Right lobe of liver (tissue), 4 donors: ENCODE data around the gene HPX.

ENCODE experiments used
- POLR2A ChIP-seq: fragments of 450-650 bp; IDR thresholded peaks from one replicate; pipeline ENCODE4 v1.6.1; 2017; ENCODE audit warnings: antibody characterized with exemption, mild to moderate bottlenecking
- TF ChIP-seq, protein P1 (sequence below), 4 donors: fragments of 200-600 bp in 3 of 4; fragments of 450-650 bp in 1 of 4; IDR thresholded peaks; one replicate each; pipeline versions ENCODE4 v1.5.1 to v1.8.0; 2016 to 2022; ENCODE audit warnings: antibody characterized with exemption in 4 of 4, mild to moderate bottlenecking in 2 of 4
- donor health status: DM: no; HTN: no; CAD: no.
- donor health status: DM: no; HTN: no; CAD: no.
- donor health status: DM: no; HTN: yes; CAD: no.

DNA sequence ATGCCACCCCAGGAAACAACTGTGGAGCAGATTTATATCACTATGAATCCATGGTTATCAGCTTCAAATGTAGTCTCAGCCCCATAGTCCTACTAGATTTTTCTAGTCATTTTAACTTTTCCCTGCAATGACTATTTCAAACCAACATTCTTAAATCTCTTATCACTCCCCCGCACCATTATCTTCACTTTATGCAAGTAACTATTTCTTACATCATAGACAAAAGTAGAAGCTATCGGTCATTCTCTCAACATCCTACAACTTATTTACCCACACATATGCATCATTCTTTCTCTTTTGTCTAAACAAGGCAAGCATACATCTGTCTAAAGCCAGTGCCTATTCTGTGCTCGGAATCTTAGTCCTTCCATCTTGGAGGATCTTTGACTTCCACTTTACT, 44.9 kb upstream of the HPX start:
- TF ChIP-seq, protein P1, sequence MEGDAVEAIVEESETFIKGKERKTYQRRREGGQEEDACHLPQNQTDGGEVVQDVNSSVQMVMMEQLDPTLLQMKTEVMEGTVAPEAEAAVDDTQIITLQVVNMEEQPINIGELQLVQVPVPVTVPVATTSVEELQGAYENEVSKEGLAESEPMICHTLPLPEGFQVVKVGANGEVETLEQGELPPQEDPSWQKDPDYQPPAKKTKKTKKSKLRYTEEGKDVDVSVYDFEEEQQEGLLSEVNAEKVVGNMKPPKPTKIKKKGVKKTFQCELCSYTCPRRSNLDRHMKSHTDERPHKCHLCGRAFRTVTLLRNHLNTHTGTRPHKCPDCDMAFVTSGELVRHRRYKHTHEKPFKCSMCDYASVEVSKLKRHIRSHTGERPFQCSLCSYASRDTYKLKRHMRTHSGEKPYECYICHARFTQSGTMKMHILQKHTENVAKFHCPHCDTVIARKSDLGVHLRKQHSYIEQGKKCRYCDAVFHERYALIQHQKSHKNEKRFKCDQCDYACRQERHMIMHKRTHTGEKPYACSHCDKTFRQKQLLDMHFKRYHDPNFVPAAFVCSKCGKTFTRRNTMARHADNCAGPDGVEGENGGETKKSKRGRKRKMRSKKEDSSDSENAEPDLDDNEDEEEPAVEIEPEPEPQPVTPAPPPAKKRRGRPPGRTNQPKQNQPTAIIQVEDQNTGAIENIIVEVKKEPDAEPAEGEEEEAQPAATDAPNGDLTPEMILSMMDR (IDR thresholded peaks at IDR 0.05): no peak
- no peak for TF ChIP-seq POLR2A
